COR-L47 (cell line): ENCODE measurements around the gene MRPS15.
"Not testable (repeated sequence)": the region's sequence is repeated elsewhere in the genome, so short reads cannot be mapped to it uniquely, and the experiment has no call there.

Experiments used
- DNase-seq: peaks from one replicate; lab custom pipeline; 2025; lab: John Stamatoyannopoulos, UW

MRPS15 gene

GRCh38 chr1:36463803-36464604 lies at the start of gene MRPS15:
MRPS15 (minus strand) TSS chr1:36464384; CDS start chr1:36464275, 109 bp downstream.
- peak; percentile 90 for DNase-seq

DNA sequence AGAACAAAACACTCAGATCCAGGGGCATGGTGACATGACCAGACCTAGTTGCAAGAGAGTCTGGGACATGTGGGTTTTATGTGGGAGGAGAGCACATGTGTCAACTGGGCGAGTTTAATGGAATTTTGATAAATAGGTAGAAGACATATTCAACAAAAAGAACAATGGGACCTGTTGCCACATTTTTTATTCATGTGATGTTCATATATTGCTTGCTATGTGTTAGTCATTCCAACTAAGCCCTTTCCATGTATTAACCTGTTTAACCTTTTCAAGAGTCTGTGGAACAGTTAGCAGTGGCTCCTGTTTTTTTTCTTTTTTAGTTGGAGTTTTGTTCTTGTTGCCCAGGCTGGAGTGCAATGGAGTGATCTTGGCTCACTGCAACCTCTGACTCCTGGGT lies 48.7 kb upstream of the MRPS15 start:
- no peak for DNase-seq

DNA sequence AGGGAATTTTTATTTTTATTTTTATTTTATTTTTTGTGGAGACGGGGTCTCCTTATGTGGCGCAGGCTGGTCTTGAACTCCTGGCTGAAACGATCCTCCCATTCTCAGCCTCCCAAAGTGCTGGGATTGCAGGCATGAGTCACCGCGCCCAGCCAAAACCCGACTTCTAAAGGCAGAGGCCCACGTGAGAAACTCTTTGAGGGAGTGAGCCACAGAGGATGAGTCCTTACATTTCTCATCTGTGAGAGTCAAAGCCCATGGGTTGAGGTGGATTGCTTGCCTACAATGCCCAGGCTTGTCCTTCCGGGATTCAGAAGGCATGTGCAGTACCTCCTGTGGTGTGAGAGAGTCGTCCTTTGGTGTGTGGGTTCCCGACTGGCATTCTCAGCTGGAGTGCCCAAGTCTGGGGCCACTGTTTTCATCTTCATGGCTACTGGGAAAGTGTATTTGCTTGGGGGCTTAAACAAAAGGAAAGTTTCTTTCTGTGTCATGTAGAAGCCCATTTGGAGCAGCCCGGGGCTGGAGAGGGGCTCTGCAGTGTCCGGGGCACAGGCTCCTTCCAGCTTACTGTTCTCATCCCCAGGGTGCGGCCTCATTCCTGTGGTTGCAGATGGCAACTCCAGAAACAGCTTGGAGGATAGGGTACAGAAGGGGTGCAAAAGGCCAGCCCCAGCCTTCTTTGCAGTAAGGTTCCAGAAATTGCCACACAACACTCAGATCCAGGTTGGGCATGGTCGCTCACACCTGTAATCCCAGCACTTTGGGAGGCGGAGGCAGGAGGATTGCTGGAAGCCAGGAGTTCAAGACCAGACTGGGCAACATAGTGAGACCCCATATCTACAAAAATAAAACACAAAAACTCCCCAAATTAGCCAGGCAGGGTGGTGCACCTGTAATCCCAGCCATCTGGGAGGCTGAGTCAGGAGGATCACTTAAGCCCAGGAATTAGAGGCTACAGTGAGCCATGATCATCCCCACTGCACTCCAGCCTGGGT lies 47.9 kb upstream of the MRPS15 start:
- DNase-seq = no peak

GRCh38 chr1:36511220-36511619 lies 47.0 kb upstream of the MRPS15 start:
- not testable (repeated sequence) for DNase-seq

DNA sequence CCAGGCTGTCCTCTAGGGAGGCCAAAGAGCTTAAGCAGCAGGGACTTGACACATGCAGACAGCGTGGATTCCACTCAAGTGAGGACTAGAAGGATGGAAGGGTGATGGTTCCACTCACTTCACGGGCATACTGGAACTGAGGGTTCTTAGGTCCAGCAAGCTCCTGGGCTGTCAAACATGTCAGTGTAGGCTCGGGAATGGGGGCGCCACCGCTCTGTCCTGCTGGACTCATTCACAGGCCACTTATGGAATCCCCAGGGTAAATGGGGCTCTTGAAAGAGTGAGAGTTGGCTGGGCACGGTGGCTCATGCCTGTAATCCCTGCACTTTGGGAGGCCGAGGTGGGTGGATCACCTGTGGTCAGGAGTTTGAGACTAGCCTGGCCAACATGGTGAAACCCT lies 46.2 kb upstream of the MRPS15 start:
- DNase-seq = no peak

DNA sequence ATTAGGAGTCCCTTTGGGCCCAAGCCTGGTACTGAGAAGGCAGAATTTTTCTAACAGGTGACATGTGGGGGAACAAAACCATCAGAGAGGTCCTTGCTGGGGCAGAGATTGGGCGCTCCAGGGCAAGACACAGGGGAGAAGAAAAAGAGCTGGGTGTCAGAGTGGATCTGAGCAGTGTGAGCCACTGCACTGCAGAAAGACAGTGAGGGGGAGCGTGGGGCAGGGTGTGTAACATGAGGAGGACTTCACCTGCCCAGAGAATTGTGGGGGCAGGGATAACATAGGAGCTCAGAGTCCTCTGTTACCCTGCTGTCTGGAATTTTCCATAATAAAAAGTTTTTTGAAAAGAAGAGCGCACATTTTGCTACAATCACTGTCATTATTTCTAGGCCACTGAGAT lies 44.1 kb upstream of the MRPS15 start:
- no peak for DNase-seq

- DNase-seq = no peak
Measured at GRCh38 chr1:36506276-36506920, 42.2 kb upstream of the MRPS15 start.

- DNase-seq = no peak
Measured at GRCh38 chr1:36503733-36504132, 39.5 kb upstream of the MRPS15 start.

GRCh38 chr1:36503159-36503558 lies 39.0 kb upstream of the MRPS15 start:
- DNase-seq = no peak

GRCh38 chr1:36502616-36503015 lies 38.4 kb upstream of the MRPS15 start:
- no peak for DNase-seq

DNA sequence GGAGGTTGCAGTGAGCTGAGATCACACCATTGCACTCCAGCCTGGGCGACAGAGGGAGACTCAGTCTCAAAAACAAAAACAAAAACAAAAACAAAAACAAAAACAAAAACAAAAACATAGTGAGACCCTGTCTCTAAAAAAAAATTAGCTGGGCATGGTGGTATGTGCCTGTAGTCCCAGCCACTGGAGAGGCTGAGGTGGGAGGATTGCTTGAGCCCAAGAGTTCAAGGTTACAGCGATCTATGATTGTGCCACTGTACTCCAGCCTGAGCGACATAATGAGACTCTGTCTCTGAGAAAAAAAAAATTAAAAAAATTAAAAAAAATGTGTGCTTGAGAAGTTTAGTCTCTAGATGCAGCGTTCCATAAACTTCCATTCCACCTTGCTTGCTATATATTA lies 37.7 kb upstream of the MRPS15 start:
- DNase-seq = not testable (repeated sequence)

DNA sequence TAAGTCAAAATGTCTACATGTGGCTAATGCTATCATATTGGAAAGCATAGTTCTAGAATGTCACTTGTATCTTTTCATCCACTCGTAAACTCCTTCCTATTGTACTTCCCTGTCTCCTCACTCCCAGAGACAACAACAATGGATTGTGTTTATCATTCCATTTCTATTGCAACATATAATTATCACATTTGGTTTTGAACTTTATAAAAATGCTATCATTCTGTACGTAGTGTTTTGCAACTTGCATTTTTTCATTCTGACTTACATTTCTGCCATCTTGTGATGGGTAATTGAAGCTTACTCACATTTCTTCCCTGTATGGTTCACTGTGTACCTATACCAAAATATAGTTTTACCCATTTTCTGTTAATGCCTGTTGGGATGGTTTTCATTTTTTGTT lies 33.0 kb upstream of the MRPS15 start:
- no peak for DNase-seq

DNA sequence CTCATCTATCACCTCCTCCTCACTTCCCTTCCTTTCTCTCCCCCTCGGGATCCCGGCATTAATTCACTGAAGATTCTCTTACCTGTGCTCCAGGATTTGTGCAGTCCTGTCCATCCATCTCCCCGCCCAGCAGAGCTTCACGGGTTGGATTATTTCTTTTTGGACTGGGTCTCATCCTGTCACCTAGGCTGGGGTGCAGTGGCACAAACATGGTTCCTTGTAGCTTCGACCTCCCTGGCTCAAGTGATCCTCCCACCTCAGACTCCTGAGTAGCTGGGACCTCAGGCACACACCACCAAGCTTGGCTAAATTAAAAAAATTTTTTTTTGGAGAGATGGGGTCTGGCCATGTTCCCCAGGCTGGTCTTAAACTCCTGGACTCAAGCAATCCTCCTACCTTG lies 30.8 kb upstream of the MRPS15 start:
- DNase-seq = no peak

- no peak for DNase-seq
Measured at GRCh38 chr1:36493524-36493923, 29.3 kb upstream of the MRPS15 start.

- no peak for DNase-seq
Measured at GRCh38 chr1:36492491-36492890, 28.3 kb upstream of the MRPS15 start.

GRCh38 chr1:36489258-36490051 lies 25.3 kb upstream of the MRPS15 start:
- DNase-seq = not testable (repeated sequence)

- no peak for DNase-seq
Measured at GRCh38 chr1:36487906-36488305, 23.7 kb upstream of the MRPS15 start.

- DNase-seq = not testable (repeated sequence)
Measured at GRCh38 chr1:36487336-36487725, 23.1 kb upstream of the MRPS15 start.

- DNase-seq = no peak
Measured at GRCh38 chr1:36486439-36487335, 22.5 kb upstream of the MRPS15 start.

DNA sequence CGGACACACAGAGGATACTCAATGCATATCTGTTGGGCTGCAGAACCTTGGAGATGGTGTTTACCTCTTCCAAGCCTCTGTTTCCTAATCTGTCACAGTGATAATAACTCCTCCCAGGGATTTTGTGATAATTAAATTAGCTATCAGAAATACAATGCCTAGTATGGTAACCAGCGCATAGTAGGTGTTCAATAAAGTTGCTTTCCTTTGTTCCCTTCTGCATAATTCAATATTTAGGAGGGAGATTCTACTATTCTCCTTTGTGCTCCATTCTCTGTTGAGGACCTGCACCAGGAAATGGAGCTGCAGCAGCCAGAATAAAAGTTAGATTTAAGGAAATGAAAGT lies 21.9 kb upstream of the MRPS15 start:
- DNase-seq = no peak

DNA sequence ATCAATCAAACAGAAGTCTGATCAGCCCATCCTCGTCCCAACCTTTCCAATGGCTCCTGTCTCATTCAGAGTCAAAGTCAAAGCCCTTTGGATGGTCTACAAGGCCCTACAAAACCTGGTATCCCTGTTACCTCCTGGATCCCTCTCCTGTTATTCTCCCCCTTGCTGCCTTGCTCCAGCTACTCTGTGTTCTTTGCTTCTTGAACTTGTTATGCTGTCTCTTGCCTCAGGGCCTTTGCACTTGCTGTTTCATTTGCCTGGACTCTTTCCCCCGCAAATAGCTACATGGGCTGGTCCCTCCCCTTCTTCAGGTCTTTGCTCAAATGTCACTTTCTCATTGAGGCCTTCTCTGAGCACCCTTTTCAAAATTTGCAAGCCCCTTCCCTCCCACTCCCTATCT lies 19.9 kb upstream of the MRPS15 start:
- no peak for DNase-seq
